ENCODE results near the gene HLF.

HLF gene

GRCh38 chr17:55366020-55366481, 101.3 kb downstream of the HLF start:
- no peak for DNase-seq

GRCh38 chr17:55368706-55369105, 103.9 kb downstream of the HLF start:
- DNase-seq = no peak
